Measurements from ENCODE around the gene TRIM74. TPM values are rescaled to one million over a fixed set of nuclear protein-coding genes. Genes with fewer than 3 reads are reported as not detected.
"Not testable (repeated sequence)": the region's sequence is repeated elsewhere in the genome, so short reads cannot be mapped to it uniquely, and the experiment has no call there.

The TRIM74 gene
- polyA plus RNA-seq, 1 of the 3 experiments (the other 2 are of a cell fraction), result 0.21 TPM

DNA sequence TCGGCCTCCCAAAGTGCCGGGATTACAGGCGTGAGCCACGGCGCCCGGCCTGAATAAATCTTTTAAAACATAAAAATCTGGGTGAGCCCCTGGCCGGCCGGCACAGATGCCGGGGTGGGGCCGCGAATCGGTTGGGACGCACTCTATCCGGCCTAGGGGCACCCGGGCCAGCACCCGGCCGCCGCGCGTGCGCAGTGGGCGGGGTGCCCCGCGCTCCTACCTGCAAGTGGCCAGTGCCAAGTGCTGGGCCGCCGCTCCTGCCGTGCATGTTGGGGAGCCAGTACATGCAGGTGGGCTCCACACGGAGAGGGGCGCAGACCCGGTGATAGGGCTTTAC is 36.1 kb upstream of the TRIM74 start:
- CTCF ChIA-PET; H3K36me3 ChIP-seq (replicated peaks in 1 of 2; ENCODE audit: control insufficient read depth in 1 of 2, insufficient read depth in 2 of 2, low read length in 1 of 2); H3K9me2 ChIP-seq; DNase-seq; H2AFZ ChIP-seq (ENCODE audit: low read depth); H3K4me1 ChIP-seq (ENCODE audit: control insufficient read depth in 1 of 2, insufficient read depth in 2 of 2, low read depth in 1 of 2, low read length in 1 of 2); H4K20me1 ChIP-seq (ENCODE audit: insufficient read depth); H3K9me3 ChIP-seq; H3F3A ChIP-seq (replicated peaks; ENCODE audit: insufficient read depth); H3K27me3 ChIP-seq (ENCODE audit: insufficient read depth); H3K4me2 ChIP-seq; POLR2A ChIA-PET: not testable (repeated sequence)
- Histone ChIP-seq H3K4me3 (ENCODE audit: low read depth in 2 of 2, low read length in 1 of 2) (peak overlapping the region; percentile 59 to 74), H3K79me2 (ENCODE audit: insufficient read depth) (peaks cover 14% of the 10 kb centered on the region), H3K27ac (ENCODE audit: low read depth in 2 of 2, low read length in 1 of 2) (peak overlapping the region; percentile 82 to 83), H3K9ac (peak overlapping the region; percentile 82; the same call in 1 of the 2 replicates)
- under 1% methylated on average over 17 of the region's 30 CpGs for WGBS (ENCODE audit: low lambda C conversion rate)
- peak; percentile 51 for TF ChIP-seq NRF1 (IDR thresholded peaks at IDR 0.05; ENCODE audit: low read depth, low read length)

DNA sequence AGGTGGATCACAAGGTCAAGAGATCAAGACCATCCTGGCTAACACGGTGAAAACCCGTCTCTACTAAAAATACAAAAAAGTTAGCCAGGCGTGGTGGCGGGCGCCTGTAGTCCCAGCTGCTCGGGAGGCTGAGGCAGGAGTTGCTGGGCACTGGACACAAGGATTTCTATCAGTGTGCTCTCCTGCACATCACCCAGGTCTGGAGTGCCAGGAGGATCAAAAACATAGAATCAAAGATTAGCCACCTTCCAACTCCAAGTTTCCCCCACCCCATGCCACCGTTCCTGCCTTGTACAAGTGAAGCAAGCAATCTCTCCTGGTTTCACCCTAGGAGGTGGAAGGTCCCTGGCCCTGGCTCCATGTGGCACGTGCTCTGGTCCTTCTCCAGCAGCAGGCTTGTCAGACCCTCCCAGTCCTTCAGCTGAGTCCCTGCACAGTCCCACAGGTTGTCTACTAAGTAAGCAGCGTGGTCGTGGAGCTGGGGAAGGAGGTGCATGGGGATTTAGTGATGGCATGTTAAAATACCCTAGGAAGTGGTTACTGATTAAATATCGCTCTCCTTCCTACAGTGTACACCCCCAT is 28.7 kb upstream of the TRIM74 start:
- H3K36me3 ChIP-seq (replicated peaks in 1 of 2; ENCODE audit: control insufficient read depth in 1 of 2, insufficient read depth in 2 of 2, low read length in 1 of 2); H3K27ac ChIP-seq (ENCODE audit: low read depth in 2 of 2, low read length in 1 of 2); H4K20me1 ChIP-seq (ENCODE audit: insufficient read depth); H3K4me3 ChIP-seq (ENCODE audit: low read depth in 2 of 2, low read length in 1 of 2); H3K9me3 ChIP-seq; H3K9me2 ChIP-seq; H3K79me2 ChIP-seq (ENCODE audit: insufficient read depth); POLR2A ChIA-PET; H3F3A ChIP-seq (replicated peaks; ENCODE audit: insufficient read depth); H3K4me2 ChIP-seq; H3K4me1 ChIP-seq (ENCODE audit: control insufficient read depth in 1 of 2, insufficient read depth in 2 of 2, low read depth in 1 of 2, low read length in 1 of 2); H3K27me3 ChIP-seq (ENCODE audit: insufficient read depth); H3K9ac ChIP-seq; DNase-seq; CTCF ChIA-PET; H2AFZ ChIP-seq (ENCODE audit: low read depth): not testable (repeated sequence)
- no CpG with 5 or more reads among the region's 11 CpGs for WGBS (ENCODE audit: low lambda C conversion rate)

DNA sequence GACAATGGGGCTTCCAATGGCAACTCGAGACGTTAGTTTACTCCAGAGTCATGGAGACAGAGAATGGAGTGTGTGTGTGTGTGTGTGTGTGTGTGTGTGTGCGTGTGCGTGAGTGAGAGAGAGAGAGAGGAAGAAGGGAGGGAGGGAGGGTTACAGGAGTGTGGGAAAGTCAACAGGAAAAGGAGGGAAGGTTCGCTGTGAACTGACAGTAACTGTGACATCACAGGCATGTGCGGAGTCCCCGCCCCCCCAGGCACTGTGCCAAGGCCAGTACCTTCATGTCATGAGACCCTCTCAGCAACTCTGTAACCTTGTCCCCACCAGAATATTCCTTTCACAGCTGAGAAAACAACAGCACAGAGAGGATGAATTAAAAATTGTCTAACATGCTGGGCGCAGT is 28.2 kb upstream of the TRIM74 start:
- H3K9ac ChIP-seq; H3K27ac ChIP-seq (ENCODE audit: low read depth in 2 of 2, low read length in 1 of 2); DNase-seq; H3K9me2 ChIP-seq; H3K4me2 ChIP-seq; CTCF ChIA-PET; H4K20me1 ChIP-seq (ENCODE audit: insufficient read depth); H3K79me2 ChIP-seq (ENCODE audit: insufficient read depth); H3K4me1 ChIP-seq (ENCODE audit: control insufficient read depth in 1 of 2, insufficient read depth in 2 of 2, low read depth in 1 of 2, low read length in 1 of 2); H3K36me3 ChIP-seq (replicated peaks in 1 of 2; ENCODE audit: control insufficient read depth in 1 of 2, insufficient read depth in 2 of 2, low read length in 1 of 2); POLR2A ChIA-PET; H3K9me3 ChIP-seq; H3F3A ChIP-seq (replicated peaks; ENCODE audit: insufficient read depth); H3K4me3 ChIP-seq (ENCODE audit: low read depth in 2 of 2, low read length in 1 of 2); H3K27me3 ChIP-seq (ENCODE audit: insufficient read depth); H2AFZ ChIP-seq (ENCODE audit: low read depth): not testable (repeated sequence)
- WGBS (ENCODE audit: low lambda C conversion rate), result 78% methylated on average over 5 of the region's 8 CpGs

DNA sequence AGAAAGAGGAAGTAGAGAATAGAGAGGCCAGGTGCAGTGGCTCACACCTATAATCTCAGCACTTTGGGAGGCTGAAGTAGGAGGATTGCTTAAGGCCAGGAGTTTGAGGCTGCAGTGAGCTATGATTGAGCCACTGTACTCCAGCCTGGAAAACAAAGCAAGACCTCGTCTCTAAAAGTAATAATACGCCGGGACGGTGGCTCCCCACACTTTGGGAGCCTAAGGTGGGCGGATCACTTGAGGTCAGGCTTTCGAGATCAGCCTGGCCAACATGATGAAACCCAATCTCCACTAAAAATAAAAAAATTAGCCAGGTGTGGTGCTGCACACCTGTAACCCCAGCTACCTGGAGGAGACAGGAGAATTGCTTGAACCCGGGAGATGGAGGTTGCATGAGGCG is 26.2 kb upstream of the TRIM74 start:
- H3K27me3 ChIP-seq (ENCODE audit: insufficient read depth); POLR2A ChIA-PET; H3K4me2 ChIP-seq; H3F3A ChIP-seq (replicated peaks; ENCODE audit: insufficient read depth); H3K9ac ChIP-seq; H4K20me1 ChIP-seq (ENCODE audit: insufficient read depth); H3K36me3 ChIP-seq (replicated peaks in 1 of 2; ENCODE audit: control insufficient read depth in 1 of 2, insufficient read depth in 2 of 2, low read length in 1 of 2); H3K4me1 ChIP-seq (ENCODE audit: control insufficient read depth in 1 of 2, insufficient read depth in 2 of 2, low read depth in 1 of 2, low read length in 1 of 2); H2AFZ ChIP-seq (ENCODE audit: low read depth); H3K79me2 ChIP-seq (ENCODE audit: insufficient read depth); DNase-seq; H3K9me2 ChIP-seq; H3K4me3 ChIP-seq (ENCODE audit: low read depth in 2 of 2, low read length in 1 of 2); H3K9me3 ChIP-seq; H3K27ac ChIP-seq (ENCODE audit: low read depth in 2 of 2, low read length in 1 of 2); CTCF ChIA-PET: not testable (repeated sequence)
- WGBS (ENCODE audit: low lambda C conversion rate), result 98% methylated on average over 6 of the region's 8 CpGs

DNA sequence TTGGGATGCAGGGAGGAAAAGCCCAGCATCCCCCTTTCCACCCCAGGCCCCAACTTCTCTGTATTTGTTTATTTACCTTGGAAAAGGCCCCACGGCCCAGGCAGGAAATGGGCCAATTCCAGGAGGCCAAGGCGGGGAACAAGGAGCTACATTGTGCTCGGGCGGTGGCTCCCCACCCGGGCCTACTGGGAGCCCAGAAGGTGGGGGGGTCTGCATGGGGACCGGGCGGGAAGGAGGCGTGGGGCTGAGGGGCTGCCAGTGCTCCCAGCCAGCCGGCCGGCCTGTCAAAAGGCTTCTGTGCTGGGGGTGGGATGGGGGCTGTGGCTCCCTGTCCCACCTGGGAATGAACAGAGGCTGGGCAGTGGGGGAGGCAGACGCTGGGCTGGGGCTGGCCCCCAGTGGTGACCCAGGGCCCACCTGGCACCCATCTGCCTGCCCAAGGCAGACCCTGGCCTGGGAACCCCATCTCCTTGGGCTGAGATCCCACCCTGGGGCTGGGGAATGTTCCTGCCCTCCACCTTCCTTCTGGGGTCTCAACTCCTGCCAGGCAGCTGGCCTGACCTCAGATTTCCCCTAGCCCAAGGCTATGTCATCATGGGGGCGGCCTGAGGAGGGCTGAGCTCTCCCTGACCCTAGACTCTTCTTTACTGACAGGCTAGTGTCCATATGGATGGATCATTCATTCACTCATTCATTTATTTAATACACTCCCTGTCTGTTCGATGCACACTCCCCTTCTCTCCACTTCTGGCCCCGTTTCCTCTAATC is 21.1 kb upstream of the TRIM74 start:
- H3K27me3 ChIP-seq (ENCODE audit: insufficient read depth); H3K9me3 ChIP-seq; CTCF ChIA-PET; H3K36me3 ChIP-seq (replicated peaks in 1 of 2; ENCODE audit: control insufficient read depth in 1 of 2, insufficient read depth in 2 of 2, low read length in 1 of 2); H3K27ac ChIP-seq (ENCODE audit: low read depth in 2 of 2, low read length in 1 of 2); H3K9ac ChIP-seq; H2AFZ ChIP-seq (ENCODE audit: low read depth); H3K9me2 ChIP-seq; H4K20me1 ChIP-seq (ENCODE audit: insufficient read depth); H3K4me2 ChIP-seq; POLR2A ChIA-PET; H3K4me1 ChIP-seq (ENCODE audit: control insufficient read depth in 1 of 2, insufficient read depth in 2 of 2, low read depth in 1 of 2, low read length in 1 of 2); DNase-seq; H3K4me3 ChIP-seq (ENCODE audit: low read depth in 2 of 2, low read length in 1 of 2); H3K79me2 ChIP-seq (ENCODE audit: insufficient read depth); H3F3A ChIP-seq (replicated peaks; ENCODE audit: insufficient read depth): not testable (repeated sequence)
- 79% methylated on average over 11 of the region's 14 CpGs for WGBS (ENCODE audit: low lambda C conversion rate)

DNA sequence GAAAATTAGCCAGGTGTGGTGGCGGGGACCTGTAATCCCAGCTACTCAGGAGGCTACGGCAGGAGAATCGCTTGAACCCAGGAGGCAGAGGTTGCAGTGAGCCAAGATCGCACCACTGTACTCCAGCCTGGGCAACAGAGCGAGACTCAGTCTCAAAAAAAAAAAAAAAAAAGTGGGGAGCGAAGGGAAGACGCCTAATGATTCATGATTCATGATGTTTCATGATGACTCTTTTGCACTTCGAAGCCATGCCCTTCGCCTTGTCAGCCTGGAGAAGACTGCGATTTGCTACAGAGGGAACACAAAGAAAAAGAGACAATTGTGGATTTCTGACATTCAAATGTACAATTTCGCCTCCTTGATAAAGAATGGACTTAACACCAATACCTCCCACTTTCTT is 12.8 kb upstream of the TRIM74 start:
- H3K9me2 ChIP-seq; H3K9ac ChIP-seq; CTCF ChIA-PET; H3K27me3 ChIP-seq (ENCODE audit: insufficient read depth); H3F3A ChIP-seq (replicated peaks; ENCODE audit: insufficient read depth); H3K9me3 ChIP-seq; H3K36me3 ChIP-seq (replicated peaks in 1 of 2; ENCODE audit: control insufficient read depth in 1 of 2, insufficient read depth in 2 of 2, low read length in 1 of 2); H3K79me2 ChIP-seq (ENCODE audit: insufficient read depth); H3K4me3 ChIP-seq (ENCODE audit: low read depth in 2 of 2, low read length in 1 of 2); H4K20me1 ChIP-seq (ENCODE audit: insufficient read depth); H2AFZ ChIP-seq (ENCODE audit: low read depth); H3K27ac ChIP-seq (ENCODE audit: low read depth in 2 of 2, low read length in 1 of 2); H3K4me1 ChIP-seq (ENCODE audit: control insufficient read depth in 1 of 2, insufficient read depth in 2 of 2, low read depth in 1 of 2, low read length in 1 of 2); DNase-seq; POLR2A ChIA-PET; H3K4me2 ChIP-seq: not testable (repeated sequence)
- WGBS (ENCODE audit: low lambda C conversion rate), result 94% methylated on average over 10 of the region's 11 CpGs
